Neutrophil (primary cell): ENCODE results near the gene MAP3K14.
A peak's percentile ranks its signal among the peaks of the same experiment; 100 is the strongest.

Source experiments
- H3K27ac ChIP-seq: fragments of 200-600 bp; sonication (generic); 2 replicates; pipeline ENCODE4 v1.5.1; 2016; ENCODE audit warnings: mild to moderate bottlenecking, moderate library complexity
- H3K27me3 ChIP-seq: fragments of 200-600 bp; sonication (generic); 2 replicates; pipeline ENCODE4 v1.6.0; 2016; ENCODE audit warnings: mild to moderate bottlenecking
- H3K36me3 ChIP-seq: fragments of 200-600 bp; sonication (generic); 2 replicates; pipeline ENCODE4 v1.5.1; 2017
- H3K4me1 ChIP-seq, 2 experiments: fragments of 200-600 bp in 1 of 2; sonication (generic) in 1 of 2; 1 replicate in 1 of 2; 2 replicates in 1 of 2; pipeline versions ENCODE4 v1.5.1 to v1.6.1; 2013 to 2016; ENCODE audit warnings: low read depth in 1 of 2, low read length in 1 of 2, mild to moderate bottlenecking in 1 of 2, moderate library complexity in 1 of 2; ENCODE audit not compliant: control insufficient read depth in 1 of 2, insufficient read depth in 1 of 2
- H3K4me3 ChIP-seq, 2 experiments: fragments of 200-600 bp in 1 of 2; sonication (generic) in 1 of 2; 1 replicate in 1 of 2; 2 replicates in 1 of 2; pipeline ENCODE4 v1.5.1; 2013 to 2016; ENCODE audit warnings: low read depth in 1 of 2, low read length in 1 of 2, mild to moderate bottlenecking in 1 of 2, moderate library complexity in 1 of 2
- H3K9me3 ChIP-seq: fragments of 200-600 bp; sonication (generic); 2 replicates; pipeline ENCODE4 v1.5.1; 2016
- CTCF ChIP-seq: fragments of 200-600 bp; sonication (generic); IDR thresholded peaks from 2 replicates; pipeline ENCODE4 v1.5.1; 2016; ENCODE audit warnings: antibody characterized with exemption

The MAP3K14 gene

GRCh38 chr17:45289301-45290268 lies 27.2 kb downstream of the MAP3K14 start:
- Histone ChIP-seq H3K36me3 (peaks cover 40% of the 10 kb centered on the region), H3K4me3 (no peak overlapping the region), H3K9me3 (no peaks in the 10 kb centered on the region), H3K4me1 (peaks cover 35 to 50% of the 10 kb centered on the region in 2 experiments), H3K27ac (peak overlapping the region; percentile 24), H3K27me3 (no peaks in the 10 kb centered on the region)
- no peak for TF ChIP-seq CTCF

DNA sequence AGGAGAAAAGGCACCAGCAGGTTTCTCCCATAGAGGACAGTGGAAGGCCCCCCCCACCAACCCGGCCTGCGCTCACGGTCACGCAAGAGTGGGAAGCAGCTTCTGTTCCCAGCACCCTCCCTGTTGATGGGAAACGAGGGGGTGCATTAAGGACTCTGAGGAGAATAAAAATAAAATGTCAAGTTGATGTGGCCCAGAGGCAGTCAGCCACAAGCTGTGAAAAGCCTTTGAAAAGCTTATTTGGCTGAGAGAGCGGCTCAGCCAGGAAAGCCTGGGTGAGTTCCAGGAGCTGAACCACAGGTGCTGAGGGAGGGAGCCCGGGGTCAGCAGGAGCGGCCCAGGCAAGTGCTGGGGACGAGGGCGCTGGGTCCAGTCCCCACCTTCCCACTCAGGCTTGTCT lies 28.0 kb downstream of the MAP3K14 start:
- no peaks in the 10 kb centered on the region for H3K27me3 ChIP-seq
- no peak overlapping the region for H3K27ac ChIP-seq
- peaks cover 32 to 42% of the 10 kb centered on the region in 2 experiments for H3K4me1 ChIP-seq
- no peak overlapping the region for H3K4me3 ChIP-seq
- no peaks in the 10 kb centered on the region for H3K9me3 ChIP-seq
- peaks cover 47% of the 10 kb centered on the region for H3K36me3 ChIP-seq
- TF ChIP-seq CTCF, result no peak

GRCh38 chr17:45287526-45288500 lies 29.0 kb downstream of the MAP3K14 start:
- Histone ChIP-seq H3K4me1 (peaks cover 26 to 32% of the 10 kb centered on the region in 2 experiments), H3K27ac (no peak overlapping the region), H3K27me3 (no peaks in the 10 kb centered on the region), H3K36me3 (peaks cover 58% of the 10 kb centered on the region), H3K4me3 (no peak overlapping the region), H3K9me3 (no peaks in the 10 kb centered on the region)
- TF ChIP-seq CTCF, result no peak

- peaks cover 15 to 17% of the 10 kb centered on the region in 2 experiments for H3K4me1 ChIP-seq
- no peak for TF ChIP-seq CTCF
- H3K4me3 ChIP-seq, result no peak overlapping the region
- H3K36me3 ChIP-seq, result peaks cover 60% of the 10 kb centered on the region
- H3K9me3 ChIP-seq, result no peaks in the 10 kb centered on the region
- H3K27me3 ChIP-seq, result no peaks in the 10 kb centered on the region
- no peak overlapping the region for H3K27ac ChIP-seq
These were observed 30.5 kb downstream of the MAP3K14 start for GRCh38 chr17:45286286-45286685.
